GM19468 (cell line): ENCODE results near the gene PFN1.

ENCODE experiments used
- ATAC-seq: cut with Tn5 transposase; IDR thresholded peaks from one replicate; pipeline ENCODE4 v1.9.1; 2021; ENCODE audit warnings: mild to moderate bottlenecking, moderate library complexity, moderate number of reproducible peaks; ENCODE audit not compliant: unreplicated experiment; ENCODE audit errors: extremely low read depth

The PFN1 gene

GRCh38 chr17:4946312-4946976, 1.9 kb downstream of the PFN1 start:
- no peak for ATAC-seq

GRCh38 chr17:4945944-4946280, 2.4 kb downstream of the PFN1 start:
- ATAC-seq, result no peak

GRCh38 chr17:4945176-4945943, 3.0 kb downstream of the PFN1 start:
- ATAC-seq, result no peak

- no peak for ATAC-seq
These were observed 3.7 kb downstream of the PFN1 start for GRCh38 chr17:4944554-4945175.

GRCh38 chr17:4944163-4944553, 4.2 kb downstream of the PFN1 start:
- ATAC-seq, result no peak

- ATAC-seq, result no peak
These were observed 5.4 kb downstream of the PFN1 start for GRCh38 chr17:4942760-4943508.

- ATAC-seq, result no peak
These were observed 7.1 kb downstream of the PFN1 start for GRCh38 chr17:4941319-4941610.

- no peak for ATAC-seq
These were observed 7.6 kb downstream of the PFN1 start for GRCh38 chr17:4940555-4941318.

- ATAC-seq, result peak; percentile 75
These were observed 8.4 kb downstream of the PFN1 start, which contains the start of the genes RNF167 and SLC25A11 for GRCh38 chr17:4939796-4940554. Gene RNF167 (plus strand): TSS chr17:4940268. CDS start chr17:4940910, 642 bp downstream. Gene SLC25A11 (minus strand): TSS chr17:4940046. CDS start chr17:4939910, 136 bp downstream.

GRCh38 chr17:4939546-4939795, 8.9 kb downstream of the PFN1 start:
- ATAC-seq, result no peak

GRCh38 chr17:4938688-4939545, 9.4 kb downstream of the PFN1 start:
- no peak for ATAC-seq

- no peak for ATAC-seq
These were observed 10.2 kb downstream of the PFN1 start for GRCh38 chr17:4938069-4938491.

- no peak for ATAC-seq
These were observed 10.8 kb downstream of the PFN1 start for GRCh38 chr17:4937553-4937952.

- ATAC-seq, result no peak
These were observed 11.9 kb downstream of the PFN1 start for GRCh38 chr17:4936436-4936835.

- ATAC-seq, result no peak
These were observed 12.7 kb downstream of the PFN1 start for GRCh38 chr17:4935650-4936049.

GRCh38 chr17:4934173-4934979, 14.0 kb downstream of the PFN1 start:
- no peak for ATAC-seq

- ATAC-seq, result no peak
These were observed 14.7 kb downstream of the PFN1 start for GRCh38 chr17:4933646-4934045.

- ATAC-seq, result no peak
These were observed 15.6 kb downstream of the PFN1 start for GRCh38 chr17:4932756-4933155.
